NCI-H226 (cell line): ENCODE results near the gene RHOC.

Experiments used
- DNase-seq: peaks from one replicate; pipeline ENCODE4 v3.0.0-alpha.2; 2015

Gene RHOC

DNA sequence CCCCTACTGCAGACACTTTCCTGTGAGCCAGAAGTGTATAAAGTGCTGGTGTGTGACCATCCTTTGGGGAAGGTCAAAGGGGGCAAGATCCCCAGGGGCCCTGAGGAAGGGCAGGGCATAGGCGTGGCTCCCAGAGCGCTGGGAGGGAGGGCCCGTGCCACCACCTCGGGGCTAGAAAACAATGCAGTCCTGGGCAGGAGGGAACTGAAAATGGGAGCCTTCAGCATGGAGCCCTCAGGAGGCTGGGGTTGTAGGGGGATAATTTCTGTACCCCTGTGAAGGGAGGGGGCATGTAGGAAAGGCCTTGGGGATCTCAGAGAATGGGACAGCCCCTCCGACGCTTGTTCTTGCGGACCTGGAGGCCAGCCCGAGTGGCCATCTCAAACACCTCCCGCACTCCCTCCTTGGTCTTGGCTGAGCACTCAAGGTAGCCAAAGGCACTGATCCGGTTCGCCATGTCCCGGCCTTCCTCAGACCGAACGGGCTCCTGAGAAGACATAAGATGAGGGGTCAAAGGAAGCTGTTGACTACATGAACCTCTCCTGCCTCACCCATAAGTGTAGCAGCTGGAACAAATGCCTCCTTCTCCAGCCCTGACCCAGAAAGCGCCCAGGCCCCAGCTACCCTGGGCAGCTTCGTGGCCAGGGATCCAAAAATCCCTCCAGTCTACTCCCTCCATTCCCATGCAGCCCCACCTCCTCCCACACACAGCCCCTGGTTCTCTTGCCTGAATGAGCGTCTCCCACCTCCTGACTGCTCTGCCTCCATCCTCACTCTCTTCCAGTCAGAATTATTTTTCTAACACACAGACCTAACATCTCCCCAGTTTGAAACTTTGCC is 5.5 kb downstream of the RHOC start:
- no peak for DNase-seq

DNA sequence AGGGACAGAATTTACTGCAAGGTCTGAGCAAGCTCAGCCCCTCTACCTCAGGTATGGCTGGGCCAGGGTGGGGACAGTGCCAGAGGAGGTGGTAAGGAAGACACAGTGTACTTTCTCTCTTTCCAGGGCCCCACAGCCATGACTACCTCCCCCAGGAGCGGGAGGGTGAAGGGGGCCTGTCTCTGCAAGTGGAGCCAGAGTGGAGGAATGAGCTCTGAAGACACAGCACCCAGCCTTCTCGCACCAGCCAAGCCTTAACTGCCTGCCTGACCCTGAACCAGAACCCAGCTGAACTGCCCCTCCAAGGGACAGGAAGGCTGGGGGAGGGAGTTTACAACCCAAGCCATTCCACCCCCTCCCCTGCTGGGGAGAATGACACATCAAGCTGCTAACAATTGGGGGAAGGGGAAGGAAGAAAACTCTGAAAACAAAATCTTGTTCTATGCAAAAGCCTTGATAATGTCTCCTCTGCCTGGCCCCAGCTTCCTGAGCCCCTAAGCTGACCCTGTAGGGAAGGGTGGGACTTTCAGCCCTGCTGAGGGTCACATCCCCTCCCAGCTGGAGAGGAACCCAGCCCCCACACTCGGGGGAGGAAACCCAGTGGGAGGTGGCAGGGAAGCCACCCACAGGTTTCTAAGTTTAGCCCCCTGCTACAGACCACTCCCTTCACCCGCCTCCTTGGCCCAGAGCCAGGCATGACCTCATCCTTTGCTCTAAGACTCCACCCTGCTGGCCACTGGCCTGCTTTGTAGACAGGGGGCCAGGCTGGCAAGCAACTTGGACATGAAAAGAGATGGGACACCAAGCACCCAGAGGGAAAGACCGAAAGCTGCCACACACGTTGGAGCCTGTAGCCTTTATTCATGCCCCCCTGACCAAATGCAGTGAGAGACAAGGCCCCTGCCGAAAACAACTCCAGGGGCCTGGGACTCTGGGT is 6.4 kb downstream of the RHOC start:
- DNase-seq = peak; percentile 88

DNA sequence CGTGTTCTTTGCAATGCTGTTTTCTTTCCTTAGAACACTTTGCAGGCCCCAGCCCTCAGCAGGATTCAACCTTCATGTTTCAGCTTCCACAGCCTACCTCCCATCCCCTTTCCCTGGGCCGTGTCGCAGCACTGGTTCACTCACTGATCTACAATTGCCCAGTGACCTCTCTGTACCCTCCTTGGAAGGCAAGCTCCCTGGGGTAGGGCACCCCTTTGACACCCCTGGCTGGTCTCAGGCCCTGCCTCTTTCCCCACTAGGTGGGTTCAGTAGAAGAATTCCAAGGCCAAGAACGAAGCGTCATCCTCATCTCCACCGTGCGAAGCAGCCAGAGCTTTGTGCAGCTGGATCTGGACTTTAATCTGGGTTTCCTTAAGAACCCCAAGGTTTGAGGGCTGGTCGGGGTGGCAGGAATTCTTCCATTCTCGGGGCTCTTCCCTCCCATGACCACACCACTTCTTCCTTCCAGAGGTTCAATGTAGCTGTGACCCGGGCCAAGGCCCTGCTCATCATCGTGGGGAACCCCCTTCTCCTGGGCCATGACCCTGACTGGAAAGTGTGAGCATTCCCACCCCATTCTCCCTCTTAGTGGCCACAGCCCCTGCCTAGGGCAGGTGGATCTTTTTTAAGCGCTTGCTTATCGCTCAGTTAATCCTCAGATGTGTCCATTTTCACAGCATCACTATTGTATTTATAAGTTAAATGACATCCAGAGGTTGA is 7.3 kb downstream of the RHOC start:
- no peak for DNase-seq

DNA sequence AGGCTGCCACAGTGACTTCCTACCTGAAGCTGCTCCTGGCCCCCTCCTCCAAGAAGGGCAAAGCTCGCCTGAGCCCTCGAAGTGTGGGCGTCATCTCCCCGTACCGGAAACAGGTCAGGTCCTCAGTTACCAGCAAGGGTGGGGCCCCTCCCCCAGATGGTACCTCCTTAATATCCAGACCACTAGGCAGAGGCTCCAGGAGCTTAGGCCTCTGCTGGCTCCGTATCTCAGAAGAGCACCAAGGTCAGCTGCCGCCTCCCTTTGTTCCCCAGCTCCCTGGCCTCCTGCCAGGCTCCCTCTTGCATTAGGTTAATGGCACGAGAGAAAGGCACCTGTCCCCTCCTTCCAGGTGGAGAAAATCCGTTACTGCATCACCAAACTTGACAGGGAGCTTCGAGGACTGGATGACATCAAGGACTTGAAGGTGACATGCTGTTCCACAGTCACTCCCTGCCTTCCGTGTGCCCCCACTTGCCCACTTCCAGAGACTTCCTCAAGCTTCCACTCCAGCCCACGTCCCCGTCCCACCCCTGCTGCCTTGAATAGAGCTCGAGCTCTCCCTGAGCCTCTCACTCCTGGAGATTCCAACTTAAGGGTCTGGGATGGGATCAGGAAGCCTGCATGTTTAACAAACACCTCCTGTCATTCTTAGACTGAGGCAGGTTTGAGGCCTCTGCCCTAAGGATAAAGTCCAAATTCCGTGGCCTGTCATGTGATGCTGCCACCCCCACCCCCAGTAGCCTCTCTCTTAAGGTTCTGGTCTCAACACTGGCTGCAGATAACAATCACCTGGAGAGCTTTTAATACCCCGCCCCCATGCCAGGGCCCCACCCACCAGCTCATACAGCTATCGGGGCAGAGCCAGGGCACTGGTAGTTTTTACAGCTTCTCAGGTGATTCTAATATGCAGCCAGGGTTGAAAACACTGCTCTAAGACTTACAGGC is 8.3 kb downstream of the RHOC start:
- peak; percentile 43 for DNase-seq

DNA sequence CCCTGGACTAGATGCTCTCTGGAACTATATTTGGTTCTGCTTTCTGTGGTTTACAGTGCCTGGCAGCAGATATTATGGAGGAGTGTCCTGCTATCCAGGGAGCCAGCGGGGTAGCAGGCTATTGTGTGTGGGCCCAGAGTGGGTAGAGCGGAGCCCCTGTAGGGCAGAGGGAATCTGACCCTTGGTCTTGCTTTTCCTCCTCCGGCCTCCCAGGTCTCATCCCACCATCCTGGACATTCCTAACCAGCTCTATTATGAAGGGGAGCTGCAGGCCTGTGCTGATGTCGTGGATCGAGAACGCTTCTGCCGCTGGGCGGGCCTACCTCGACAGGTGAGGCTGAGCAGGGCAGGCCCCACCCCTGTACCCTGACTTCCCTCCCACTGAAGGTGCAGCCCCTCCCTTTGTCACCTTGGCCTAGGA is 9.1 kb downstream of the RHOC start:
- DNase-seq = no peak

DNA sequence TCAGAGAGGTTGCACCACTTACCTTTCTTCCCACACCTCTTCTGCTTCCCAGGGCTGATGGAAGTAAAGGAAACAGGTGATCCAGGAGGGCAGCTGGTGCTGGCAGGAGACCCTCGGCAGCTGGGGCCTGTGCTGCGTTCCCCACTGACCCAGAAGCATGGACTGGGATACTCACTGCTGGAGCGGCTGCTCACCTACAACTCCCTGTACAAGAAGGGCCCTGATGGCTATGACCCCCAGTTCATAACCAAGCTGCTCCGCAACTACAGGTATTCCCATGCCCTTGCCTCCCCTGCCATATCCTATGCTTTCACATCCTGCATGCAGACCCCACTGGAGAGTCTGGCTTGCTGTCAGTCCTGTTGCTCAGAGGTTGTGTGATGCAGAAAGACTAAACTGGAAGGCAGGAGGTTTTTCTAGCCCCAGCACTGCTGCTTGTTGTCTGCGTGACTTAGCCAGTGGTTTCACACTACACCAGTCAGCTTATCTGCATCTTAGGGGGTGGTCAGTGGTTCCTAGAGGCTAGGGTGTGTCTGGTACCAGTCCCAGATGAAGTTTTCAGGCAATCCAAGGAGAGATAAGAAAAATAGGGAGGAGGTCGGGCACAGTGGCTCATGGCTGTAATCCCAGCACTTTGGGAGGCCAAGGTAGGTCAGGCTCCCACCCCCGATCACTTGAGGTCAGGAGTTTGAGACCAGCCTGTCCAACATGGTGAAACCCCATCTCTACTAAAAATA is 10.2 kb downstream of the RHOC start:
- peak; percentile 78 for DNase-seq

DNA sequence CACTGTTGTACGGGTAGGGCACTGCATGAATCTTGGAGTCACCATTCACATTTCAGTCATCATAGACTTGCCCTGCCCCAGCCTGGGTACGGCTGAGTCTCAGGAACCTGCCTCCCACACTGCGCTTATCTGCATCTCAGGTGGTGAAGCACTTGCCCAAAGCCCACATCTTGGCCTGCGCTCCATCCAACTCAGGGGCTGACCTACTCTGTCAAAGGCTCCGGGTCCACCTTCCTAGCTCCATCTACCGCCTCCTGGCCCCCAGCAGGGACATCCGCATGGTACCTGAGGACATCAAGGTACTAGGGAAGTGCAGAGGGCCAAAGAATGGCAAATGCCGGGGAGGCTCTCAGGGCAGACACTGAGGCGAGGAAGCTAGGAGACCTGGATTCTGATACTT is 11.7 kb downstream of the RHOC start:
- no peak for DNase-seq

DNA sequence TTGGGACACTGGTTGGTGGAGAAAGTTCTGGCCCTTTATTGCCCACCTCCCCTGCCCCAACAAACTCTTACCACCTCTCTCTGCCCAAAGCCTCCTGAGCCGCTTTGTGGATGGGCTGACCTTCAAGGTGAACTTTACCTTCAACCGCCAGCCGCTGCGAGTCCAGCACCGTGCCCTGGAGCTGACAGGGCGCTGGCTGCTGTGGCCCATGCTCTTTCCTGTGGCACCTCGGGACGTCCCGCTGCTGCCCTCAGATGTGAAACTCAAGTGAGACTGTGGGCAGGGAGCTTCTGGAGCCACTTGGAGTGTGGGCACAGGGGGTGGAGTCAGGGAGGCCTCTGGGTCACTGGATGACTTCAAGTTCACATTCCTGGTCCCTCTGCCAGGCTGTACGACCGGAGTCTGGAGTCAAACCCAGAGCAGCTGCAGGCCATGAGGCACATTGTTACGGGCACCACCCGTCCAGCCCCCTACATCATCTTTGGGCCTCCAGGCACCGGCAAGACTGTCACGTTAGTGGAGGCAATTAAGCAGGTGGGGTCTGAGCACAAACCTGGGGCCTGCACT is 12.5 kb downstream of the RHOC start:
- no peak for DNase-seq

DNA sequence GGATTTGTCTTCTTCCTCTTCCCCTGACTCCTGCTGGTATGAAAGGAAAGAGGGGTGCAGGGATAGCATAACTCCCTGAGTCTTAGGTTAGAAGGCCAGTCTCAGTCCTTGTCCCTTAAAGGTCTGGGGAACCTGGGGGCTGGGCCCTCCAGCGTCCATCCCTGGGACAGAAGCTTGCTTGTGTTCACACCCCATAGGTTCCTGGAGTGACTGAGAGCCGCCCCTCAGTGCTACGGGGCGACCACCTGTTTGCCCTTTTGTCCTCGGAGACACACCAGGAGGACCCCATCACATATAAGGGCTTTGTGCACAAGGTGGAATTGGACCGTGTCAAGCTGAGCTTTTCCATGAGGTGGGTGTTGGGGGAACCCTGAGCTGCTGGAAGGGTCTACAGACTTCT is 13.1 kb downstream of the RHOC start:
- DNase-seq = no peak

DNA sequence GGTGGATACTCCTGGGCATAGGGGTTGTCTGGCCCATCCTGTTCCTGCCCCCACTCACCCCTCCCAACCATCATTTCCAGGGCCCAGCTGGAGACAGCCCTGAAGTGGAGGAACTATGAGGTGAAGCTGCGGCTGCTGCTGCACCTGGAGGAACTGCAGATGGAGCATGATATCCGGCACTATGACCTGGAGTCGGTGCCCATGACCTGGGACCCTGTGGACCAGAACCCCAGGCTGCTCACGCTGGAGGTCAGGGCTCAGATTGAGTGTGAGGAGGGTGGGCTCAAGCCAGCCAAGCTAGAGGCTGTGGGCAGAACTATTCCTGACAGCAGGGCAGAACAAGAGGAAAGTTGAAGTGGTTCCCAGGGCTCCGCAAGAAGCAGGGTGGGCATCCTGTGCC is 14.2 kb downstream of the RHOC start:
- DNase-seq = no peak

DNA sequence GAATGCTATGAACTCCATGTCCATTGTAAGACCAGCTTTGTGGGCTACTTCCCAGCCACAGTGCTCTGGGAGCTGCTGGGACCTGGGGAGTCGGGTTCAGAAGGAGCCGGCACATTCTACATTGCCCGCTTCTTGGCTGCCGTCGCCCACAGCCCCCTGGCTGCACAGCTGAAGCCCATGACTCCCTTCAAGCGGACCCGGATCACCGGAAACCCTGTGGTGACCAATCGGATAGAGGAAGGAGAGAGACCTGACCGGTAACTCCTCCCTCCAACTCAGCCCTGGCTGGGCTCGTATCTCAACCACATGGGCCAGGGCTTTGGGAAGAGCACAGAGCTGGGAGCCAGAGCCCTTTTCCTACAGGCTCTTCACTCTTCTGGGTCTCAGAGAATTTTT is 17.1 kb downstream of the RHOC start:
- DNase-seq = no peak

DNA sequence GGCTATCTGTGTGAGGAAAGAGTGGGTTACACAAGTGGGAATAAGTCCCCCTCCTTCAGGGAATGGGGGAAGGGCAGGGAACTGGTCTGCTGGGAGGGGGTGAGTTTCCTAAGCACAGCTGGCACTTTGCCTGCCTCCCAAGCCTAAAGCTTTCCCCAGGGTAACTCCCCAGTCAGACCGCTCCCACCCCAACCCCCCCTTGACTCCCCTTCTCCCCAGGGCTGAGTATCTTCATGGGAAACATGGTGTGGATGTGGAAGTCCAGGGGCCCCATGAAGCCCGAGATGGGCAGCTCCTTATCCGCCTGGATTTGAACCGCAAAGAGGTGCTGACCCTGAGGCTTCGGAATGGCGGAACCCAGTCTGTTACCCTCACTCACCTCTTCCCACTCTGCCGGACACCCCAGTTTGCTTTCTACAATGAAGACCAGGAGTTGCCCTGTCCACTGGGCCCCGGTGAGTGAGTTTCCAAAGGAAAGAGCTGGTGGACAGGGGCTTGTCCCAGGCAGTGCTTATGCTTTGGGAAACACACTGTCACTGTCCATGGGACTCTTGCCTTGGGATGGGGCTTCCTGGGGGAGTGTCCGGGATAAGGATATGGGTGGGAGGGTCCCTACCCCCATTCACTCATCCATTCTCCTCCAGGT is 17.6 kb downstream of the RHOC start:
- DNase-seq = no peak

DNA sequence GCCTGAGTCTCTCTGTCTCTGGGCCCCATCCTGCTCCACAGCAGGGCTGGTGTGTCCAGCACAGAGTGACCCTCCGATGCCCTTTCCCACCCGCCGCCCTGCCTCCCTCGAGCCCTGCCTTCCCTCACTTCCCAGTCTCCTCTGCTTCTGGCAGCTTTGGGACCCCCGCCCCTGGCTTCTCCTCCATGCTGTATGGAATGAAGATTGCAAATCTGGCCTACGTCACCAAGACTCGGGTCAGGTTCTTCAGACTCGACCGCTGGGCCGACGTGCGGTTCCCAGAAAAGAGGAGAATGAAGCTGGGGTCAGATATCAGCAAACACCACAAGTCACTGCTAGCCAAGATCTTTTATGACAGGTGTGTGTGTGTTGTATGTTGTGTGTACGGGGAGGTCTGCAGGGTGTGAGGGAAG is 18.1 kb downstream of the RHOC start:
- no peak for DNase-seq

DNA sequence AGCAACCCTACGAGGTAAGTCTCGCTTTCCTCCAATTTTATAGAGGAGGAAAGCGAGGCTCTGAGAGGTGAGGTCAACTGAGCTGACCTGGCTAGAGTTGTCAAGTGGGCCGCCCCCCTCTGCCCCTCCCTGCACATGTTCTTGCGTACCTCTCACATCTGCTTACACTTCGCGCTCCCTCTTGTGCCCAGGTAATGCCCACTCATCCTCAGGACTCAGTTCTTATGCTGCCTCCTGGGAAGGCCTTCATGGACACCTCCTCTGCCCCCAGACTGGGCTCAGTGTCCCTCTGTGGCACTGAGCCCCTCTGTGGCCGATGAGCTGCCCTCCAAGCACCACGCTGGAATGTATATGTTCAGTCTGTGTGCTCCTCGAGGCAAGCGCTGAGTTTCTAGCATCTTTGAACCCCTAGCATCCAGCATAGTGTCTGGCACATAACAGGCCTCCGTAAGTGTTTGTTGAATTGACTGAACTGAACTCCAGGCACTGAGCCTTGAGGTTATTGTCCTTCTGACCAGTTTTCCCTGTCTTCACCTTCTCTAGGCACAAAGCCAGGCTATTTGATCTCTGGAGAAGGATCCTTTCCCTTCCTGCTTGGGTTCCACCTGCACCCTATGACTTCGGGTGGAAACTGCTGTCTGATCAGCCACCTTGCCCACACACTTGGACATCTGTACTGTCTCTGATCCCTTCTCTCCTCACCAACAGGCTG is 19.0 kb downstream of the RHOC start:
- no peak for DNase-seq

DNA sequence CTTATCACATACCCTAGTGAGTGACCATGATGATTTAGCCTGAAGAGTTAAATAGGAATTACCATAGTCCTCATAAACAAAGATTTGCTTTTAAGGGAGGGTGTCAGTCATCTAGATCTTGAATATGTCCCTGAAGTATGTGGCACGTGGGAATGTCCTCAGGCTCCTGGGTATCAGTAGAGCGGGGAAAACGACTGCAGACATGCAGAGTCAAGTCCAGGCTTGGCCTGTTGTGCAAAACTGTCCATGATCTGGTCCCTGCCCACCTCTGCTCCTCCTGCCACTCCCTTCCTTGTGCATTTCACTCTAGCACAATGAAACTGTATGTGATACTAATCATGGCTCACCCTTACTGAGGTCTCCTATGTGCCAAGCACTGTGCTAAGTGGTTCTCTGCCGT is 19.6 kb downstream of the RHOC start:
- DNase-seq = no peak

DNA sequence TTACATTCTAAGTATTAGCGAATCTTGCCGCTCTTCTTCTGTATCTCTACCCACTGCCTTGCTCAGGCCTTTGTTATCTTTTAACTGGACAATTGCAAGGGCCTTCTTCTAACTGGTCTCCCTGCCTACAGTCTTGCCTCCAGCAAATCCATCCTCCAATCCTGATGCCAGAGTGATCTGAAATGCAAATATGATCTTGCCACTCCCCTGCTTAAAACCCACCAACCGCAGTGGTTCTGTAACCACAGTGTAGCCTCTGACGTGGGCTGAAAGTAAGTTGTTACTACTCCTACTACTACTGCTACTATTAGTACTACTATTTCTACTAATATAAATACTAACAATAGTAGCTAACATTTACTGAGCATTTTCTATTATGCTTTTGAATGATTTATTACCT is 20.1 kb downstream of the RHOC start:
- DNase-seq = no peak

DNA sequence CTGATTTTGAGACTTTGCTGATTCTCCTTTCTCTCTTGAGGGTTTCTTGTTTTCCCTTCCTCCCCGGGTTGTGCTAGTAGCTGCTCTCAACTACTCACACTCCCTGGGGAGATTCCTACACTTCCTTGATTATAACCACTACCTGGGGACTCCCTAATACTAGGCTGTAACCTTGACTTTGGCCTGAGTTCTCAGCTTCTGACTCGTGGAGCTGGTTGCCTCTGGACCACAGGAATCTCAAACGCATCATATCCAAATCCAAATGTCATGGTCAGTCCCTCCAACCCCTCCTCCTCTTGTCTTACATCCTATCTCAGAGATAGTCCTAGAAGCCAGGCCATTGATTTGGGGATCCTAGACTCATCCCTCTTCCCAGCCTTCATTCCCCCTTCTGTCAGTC is 20.5 kb downstream of the RHOC start:
- DNase-seq = no peak

DNA sequence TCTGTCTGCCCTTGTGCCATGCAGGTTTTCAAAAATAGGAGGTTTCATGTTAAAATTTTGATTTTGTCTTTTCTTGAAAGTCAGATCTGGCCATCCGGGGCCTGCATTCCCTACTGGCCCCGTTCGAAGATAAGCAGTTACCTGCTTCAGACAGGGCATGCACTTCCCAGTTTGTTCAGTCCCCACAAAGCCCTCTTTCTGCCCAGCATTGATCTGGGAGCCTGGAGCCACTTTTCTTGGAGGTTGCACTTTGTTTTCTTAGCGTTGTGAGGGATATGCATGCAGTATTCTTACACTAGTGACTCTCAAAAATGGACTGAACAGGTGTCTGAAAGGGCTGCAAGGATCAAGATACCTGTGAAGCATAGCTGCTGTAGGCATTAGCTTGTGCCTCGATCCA is 21.0 kb downstream of the RHOC start:
- DNase-seq = no peak

DNA sequence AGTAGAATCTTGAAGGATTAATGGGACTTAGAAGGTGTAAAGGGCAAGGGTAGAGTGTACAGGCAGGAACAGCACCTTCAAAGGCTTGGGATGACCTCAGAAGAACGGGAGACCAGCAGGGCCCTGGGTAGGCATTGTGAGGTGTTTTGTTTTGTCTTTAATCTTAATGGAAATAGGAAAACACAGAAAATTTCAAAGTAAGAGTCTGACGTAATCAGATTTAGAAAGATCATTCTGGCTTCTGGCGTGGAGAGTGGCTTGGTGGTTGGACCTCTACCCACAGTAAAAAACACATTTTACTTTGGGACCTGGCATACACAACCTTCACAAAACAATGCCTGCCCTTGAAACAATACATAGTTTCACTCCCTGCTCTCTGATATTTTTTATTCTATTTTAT is 28.3 kb downstream of the RHOC start:
- DNase-seq = no peak

DNA sequence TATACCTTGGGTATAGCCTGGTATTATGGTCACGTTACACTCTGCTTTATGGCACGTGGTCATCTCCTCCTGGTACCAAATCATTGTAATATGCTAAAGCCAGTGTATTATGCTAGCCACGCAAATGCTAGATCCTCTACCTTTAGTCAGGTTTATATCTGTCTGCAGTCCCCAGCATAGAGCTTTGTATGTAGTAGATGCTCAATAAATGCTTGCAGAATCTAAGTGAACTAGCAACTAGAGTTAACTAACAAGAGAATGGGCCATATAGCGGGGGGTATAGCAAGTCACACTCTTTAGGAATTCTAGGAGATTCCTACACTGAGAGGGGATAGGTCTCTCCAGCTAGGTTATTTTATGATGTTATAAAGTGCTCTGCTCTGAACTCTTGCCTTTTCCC is 29.4 kb downstream of the RHOC start:
- no peak for DNase-seq
